ENCODE results near the gene DPP7.
"Not testable (repeated sequence)": the region's sequence is repeated elsewhere in the genome, so short reads cannot be mapped to it uniquely, and the experiment has no call there.

GRCh38 chr9:137135154-137135553, 20.6 kb upstream of the DPP7 start:
- not testable (repeated sequence) for TF ChIP-seq EZH2 (IDR thresholded peaks at IDR 0.05; ENCODE audit: insufficient read depth, poor library complexity, severe bottlenecking); EZH2phosphoT487 (IDR thresholded peaks at IDR 0.05; ENCODE audit: insufficient read depth, low read depth)

Measured in GM23248 (cell line).